Kidney capillary endothelial cell (primary cell): Measurements from ENCODE around the gene DPP10.

ENCODE experiments used
- DNase-seq: peaks from one replicate; pipeline ENCODE4 v3.0.0-alpha.2; 2018; ENCODE audit warnings: low spot score

Gene DPP10

DNA sequence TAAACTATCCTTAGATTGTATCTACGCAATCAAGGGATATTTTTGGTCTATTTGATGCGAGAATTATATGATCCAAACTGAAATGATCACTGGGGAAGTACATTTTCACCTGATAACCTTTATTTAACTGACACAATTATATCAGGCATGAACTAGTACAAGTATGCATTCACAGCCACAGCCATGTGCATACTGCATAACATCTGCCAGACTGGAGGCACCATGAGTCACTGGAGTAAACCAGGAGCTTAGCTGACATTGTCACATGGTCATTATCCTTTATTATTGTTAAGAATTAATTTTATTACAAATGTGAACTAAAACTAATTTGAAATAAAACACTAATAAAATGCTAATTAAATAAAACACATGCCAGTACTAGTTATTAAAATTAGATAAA lies 1127.1 kb downstream of the DPP10 start:
- DNase-seq: no peak

DNA sequence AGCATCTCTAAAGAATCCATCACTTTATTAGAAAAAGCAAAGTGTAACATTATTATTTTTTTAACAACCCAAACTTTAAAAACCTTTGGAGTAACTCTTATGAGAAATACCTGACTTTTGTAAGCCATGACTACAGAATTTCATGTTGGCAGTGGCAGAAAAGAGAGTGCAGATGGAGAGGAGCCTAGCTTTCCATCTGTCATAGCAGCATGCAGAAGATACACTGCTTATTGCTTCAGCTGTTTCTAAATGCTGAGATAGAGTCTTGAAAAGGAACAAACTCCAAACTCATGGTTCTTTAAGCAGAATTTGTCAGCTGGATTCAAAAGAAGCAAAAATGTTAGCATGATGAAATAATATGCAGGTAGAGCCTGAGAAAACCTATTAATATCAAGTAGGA lies 1130.3 kb downstream of the DPP10 start:
- DNase-seq: no peak

DNA sequence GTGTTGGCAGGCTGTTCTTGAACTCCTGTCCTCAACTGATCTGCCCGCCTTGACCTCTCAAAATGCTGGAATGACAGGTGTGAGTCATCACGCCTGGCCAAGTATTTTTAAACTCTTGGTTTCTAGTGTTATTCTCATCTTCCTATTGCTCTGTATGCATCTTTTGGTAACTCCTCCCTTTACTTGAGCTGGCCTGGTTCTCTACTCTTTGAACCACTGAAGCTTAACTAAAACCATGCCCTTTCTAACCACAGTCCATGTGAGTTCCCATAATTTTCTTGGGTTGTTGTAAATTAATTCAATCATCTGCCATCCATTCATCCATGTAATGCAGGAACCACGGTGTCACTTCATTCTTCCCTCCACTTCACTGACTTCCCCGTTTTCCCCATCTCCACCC lies 1131.3 kb downstream of the DPP10 start:
- DNase-seq: no peak

DNA sequence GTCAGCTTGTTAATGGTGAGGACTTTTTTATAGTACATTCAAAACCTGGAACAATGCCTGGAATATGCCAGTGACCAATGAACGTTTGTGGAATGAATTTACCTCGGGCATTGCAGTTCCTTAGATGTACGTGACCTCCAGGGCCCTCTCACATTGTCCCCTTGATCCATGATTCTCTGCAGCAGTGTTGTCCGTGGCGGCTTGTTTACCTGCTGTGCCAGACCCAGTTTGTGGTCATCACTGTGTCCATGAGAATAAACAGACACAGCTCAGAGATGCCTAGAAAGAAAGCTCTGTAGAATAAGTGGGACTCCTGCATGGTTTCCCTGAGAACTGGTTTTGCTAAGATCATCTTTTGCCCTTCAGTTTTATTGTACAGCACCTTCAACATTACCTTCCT lies 1132.2 kb downstream of the DPP10 start:
- no peak for DNase-seq

DNA sequence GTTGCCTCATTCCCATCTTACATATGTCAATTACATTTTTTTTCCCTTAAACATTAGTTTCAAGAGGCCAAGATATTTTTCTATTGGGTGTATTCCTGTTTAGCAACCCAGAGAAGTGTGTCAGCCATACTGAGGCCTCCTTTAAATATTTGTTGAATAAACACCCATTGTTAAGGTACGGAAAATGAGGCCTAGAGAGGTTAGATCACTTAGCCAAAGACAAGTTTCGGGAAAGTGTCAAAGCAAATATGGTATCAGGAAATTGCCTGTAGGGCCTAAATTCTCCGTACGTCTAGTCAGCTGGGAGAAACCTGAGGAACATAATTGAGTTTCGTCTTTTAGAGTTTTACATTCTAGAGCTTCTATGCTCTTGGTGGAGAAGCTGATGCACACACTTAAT lies 1138.3 kb downstream of the DPP10 start:
- DNase-seq: no peak

GRCh38 chr2:115584507-115584906 lies 1142.1 kb downstream of the DPP10 start:
- DNase-seq: no peak

- DNase-seq: no peak
Measured at GRCh38 chr2:115596659-115597375, 1154.4 kb downstream of the DPP10 start.

GRCh38 chr2:115603285-115603684 lies 1160.8 kb downstream of the DPP10 start:
- no peak for DNase-seq

GRCh38 chr2:115606350-115606749 lies 1163.9 kb downstream of the DPP10 start:
- DNase-seq: no peak

- no peak for DNase-seq
Measured at GRCh38 chr2:115609978-115610377, 1167.5 kb downstream of the DPP10 start.

DNA sequence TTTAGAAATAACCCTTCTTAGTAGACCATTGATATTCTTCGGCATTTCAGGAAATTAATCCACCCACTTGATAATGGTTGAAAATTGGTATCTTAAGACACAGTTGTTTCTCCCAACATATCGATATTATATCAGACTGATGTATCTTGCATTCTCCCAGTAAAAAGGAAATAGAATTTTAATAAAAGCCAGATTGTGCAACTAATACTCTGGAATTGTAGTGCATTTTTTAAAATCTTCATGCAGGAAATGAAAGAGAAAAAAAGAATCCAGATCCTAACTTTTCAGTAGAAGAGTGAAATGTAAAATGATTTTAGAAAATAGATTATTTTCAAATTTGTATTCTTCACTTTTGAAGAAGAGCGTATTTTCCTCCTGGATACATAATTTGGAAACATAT lies 1168.4 kb downstream of the DPP10 start:
- DNase-seq: no peak

- no peak for DNase-seq
Measured at GRCh38 chr2:115624332-115624731, 1181.9 kb downstream of the DPP10 start.

GRCh38 chr2:115634578-115634977 lies 1192.1 kb downstream of the DPP10 start:
- DNase-seq: no peak

GRCh38 chr2:115635430-115635829 lies 1193.0 kb downstream of the DPP10 start:
- no peak for DNase-seq

GRCh38 chr2:115649731-115650130 lies 1207.3 kb downstream of the DPP10 start:
- no peak for DNase-seq

- no peak for DNase-seq
Measured at GRCh38 chr2:115650827-115651226, 1208.4 kb downstream of the DPP10 start.

DNA sequence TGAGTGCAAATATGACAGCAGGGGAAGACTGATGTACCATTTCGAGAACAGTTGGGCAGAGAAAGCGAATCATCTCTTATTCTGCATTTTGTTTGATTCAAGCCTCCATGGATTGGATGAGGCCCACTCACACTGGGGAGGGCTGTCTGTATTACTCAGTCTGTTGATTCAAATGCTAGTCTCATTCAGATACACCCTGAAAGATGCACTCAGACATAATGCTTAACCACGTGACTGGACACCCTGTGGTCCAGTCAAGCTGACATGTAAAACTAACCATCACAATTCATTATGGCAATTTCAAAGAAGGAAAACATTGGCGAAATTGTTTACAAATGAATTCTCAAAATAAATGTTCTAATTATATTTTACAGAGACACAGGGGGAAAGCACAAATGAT lies 1210.2 kb downstream of the DPP10 start:
- no peak for DNase-seq

DNA sequence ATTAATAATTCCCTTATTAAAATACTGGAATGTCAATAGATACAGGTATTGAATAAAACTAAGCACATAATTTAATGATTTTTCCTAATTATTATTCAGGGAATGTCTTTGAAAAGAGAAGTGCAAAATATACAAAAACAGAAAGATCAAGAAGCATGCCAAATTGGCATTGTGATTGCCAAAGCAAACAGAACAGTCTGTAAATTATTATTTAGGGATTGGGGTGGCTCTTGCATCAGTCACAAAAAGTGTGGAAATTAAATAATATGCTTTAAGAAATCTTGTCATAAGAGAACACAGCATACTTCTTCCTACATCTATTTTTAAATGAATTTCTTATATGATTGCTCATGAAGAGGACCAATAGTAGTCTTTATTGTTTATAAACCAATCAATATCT lies 1211.9 kb downstream of the DPP10 start:
- DNase-seq: no peak

- no peak for DNase-seq
Measured at GRCh38 chr2:115678129-115678528, 1235.7 kb downstream of the DPP10 start.

- no peak for DNase-seq
Measured at GRCh38 chr2:115684345-115684744, 1241.9 kb downstream of the DPP10 start.

- no peak for DNase-seq
Measured at GRCh38 chr2:115691409-115691808, 1249.0 kb downstream of the DPP10 start.

- DNase-seq: no peak
Measured at GRCh38 chr2:115694651-115695050, 1252.2 kb downstream of the DPP10 start.

DNA sequence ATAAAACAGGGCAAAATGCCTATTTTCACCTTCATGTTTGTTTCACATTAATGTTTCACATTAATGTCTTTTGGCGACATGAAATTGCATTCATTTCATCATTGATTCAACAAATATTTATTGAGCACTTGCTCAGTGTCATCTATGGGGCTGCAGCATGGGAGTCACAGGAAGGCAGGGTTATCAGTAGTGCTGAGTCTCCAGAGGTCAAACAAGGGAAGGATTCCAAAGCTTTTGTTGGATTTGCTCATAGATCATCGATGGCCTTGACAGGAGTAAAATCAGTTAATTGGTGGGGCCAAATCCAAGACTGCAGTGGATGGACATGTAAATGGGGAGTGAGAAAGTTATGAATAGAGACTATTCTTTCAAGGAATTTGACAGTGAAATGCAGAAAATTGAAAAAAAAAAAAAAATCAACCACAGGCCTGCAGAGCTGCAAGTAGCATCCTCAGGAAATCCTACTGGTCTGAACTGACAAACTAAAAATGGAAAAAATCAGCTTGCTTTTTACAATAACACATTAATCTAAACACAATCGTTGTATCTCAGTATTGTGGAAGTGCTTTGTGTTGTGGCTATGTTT lies 1290.8 kb downstream of the DPP10 start:
- DNase-seq: no peak

DNA sequence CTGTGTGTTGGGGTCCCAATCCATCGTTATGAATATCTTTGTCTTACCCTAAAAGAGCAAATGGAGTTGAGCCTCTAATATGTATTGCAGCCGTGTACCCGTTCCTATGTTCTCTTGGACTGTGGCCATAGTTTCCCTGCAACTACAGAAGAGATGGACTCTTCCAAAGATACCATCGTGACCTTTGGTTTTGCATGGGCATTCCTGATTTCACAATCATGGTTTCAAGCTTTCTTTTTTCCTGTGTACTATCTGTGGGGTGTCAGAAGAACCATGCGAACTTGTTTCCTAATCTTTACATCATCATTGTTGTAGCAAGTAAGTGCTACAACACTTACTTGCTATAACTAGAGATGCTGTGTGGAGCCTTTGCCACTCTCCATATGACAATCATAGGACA lies 1295.7 kb downstream of the DPP10 start:
- DNase-seq: no peak
